Measurements from ENCODE around the gene SH3D21. TPM values are rescaled to one million over a fixed set of nuclear protein-coding genes. Genes with fewer than 3 reads are reported as not detected.

SH3D21 gene
- total and polyA plus RNA-seq, 10 of the 15 experiments (the other 5 are each of a cell fraction or from before 2014, with no cell fraction given): 0.06 to 5.9 (median 2.4) TPM

- in situ Hi-C loops (cut with MboI) (no loop called here), intact Hi-C loops (cut with micrococcal nuclease; ENCODE audit: unreplicated experiment) (no loop called here)
- no peak overlapping the region for H3K9ac ChIP-seq (ENCODE audit: control insufficient read depth, insufficient read depth, low read length)
- BruUV-seq (replicated peaks): TSS peak; percentile 43
- WGBS (ENCODE audit: insufficient coverage, insufficient replicate concordance, low lambda C conversion rate, missing lambda C conversion rate): 98% methylated on average over 2 of the region's 2 CpGs
- H3K4me3 ChIP-seq: no peak overlapping the region
- POLR2A ChIA-PET: interaction anchor here (0.6 to 1.2 kb wide), 2 partner anchors 9 to 46 kb away, joined by 3 to 4 read pairs; partner anchors contain the start of gene SH3D21
- RAD21 ChIA-PET (ENCODE audit: unreplicated experiment): interaction anchor here (0.7 kb wide), 1 partner anchor 141 kb away, joined by 3 read pairs; no protein-coding TSS in a partner anchor
- H4K20me1 ChIP-seq (ENCODE audit: control insufficient read depth, insufficient read depth): no peaks in the 10 kb centered on the region
- no peaks in the 10 kb centered on the region for H3K27me3 ChIP-seq (replicated peaks in 1 of 2; ENCODE audit: control insufficient read depth in 2 of 2, insufficient read depth in 2 of 2, low read length in 1 of 2)
- H3K27ac ChIP-seq (ENCODE audit: control insufficient read depth, insufficient read depth): no peak overlapping the region
- H3K36me3 ChIP-seq (ENCODE audit: control insufficient read depth in 2 of 2, insufficient read depth in 2 of 2, low read length in 1 of 2): peaks cover 23 to 36% of the 10 kb centered on the region in 2 experiments
- no peak overlapping the region for H3K4me2 ChIP-seq (ENCODE audit: control insufficient read depth, insufficient read depth)
- no peak for ATAC-seq
- H3K79me2 ChIP-seq (ENCODE audit: control insufficient read depth, insufficient read depth, low read length): no peaks in the 10 kb centered on the region
- H3K9me3 ChIP-seq (replicated peaks; ENCODE audit: control insufficient read depth, insufficient read depth, low read length): no peaks in the 10 kb centered on the region
- no peak for DNase-seq (ENCODE audit: low read depth, low spot score)
- CTCF ChIA-PET: no interaction called here
- H3K4me1 ChIP-seq (ENCODE audit: control insufficient read depth, insufficient read depth, low read length): no peaks in the 10 kb centered on the region
- SMC1A ChIA-PET (ENCODE audit: uncharacterized antibody, unreplicated experiment): interaction anchor here (1.2 kb wide), 1 partner anchor 10 kb away, joined by 3 read pairs; no protein-coding TSS in a partner anchor
- FAIRE-seq: no peak
- H2AFZ ChIP-seq (ENCODE audit: control insufficient read depth, low read depth, low read length): no peak overlapping the region
- TF ChIP-seq KAT2A (conservative IDR thresholded peaks at IDR 0.05; ENCODE audit: control insufficient read depth, low read depth, low read length) (no peak), CHD1 (IDR thresholded peaks at IDR 0.05; ENCODE audit: low read depth, low read length) (no peak), ATF2 (IDR thresholded peaks at IDR 0.05; ENCODE audit: low read length) (no peak), MEF2B (IDR thresholded peaks at IDR 0.05; ENCODE audit: partially characterized antibody, poor library complexity, severe bottlenecking) (no peak), MYB (IDR thresholded peaks at IDR 0.05; ENCODE audit: borderline replicate concordance, low read depth, low read length) (no peak), BHLHE40 (IDR thresholded peaks at IDR 0.05; ENCODE audit: borderline replicate concordance in 1 of 2, low read depth in 2 of 2, low read length in 1 of 2) (no peak), DPF2 (IDR thresholded peaks at IDR 0.05) (no peak), HSF1 (IDR thresholded peaks at IDR 0.05; ENCODE audit: low read depth, low read length) (no peak), SUZ12 (IDR thresholded peaks at IDR 0.05; ENCODE audit: unreplicated experiment) (no peak), SUPT20H (IDR thresholded peaks at IDR 0.05; ENCODE audit: borderline replicate concordance, control insufficient read depth, low read depth, low read length) (no peak), ZNF24 (IDR thresholded peaks at IDR 0.05) (no peak), WRNIP1 (IDR thresholded peaks at IDR 0.05; ENCODE audit: borderline replicate concordance, low read depth, low read length) (no peak), NR2F1 (conservative IDR thresholded peaks at IDR 0.05) (no peak), MLLT1 (IDR thresholded peaks at IDR 0.05) (no peak), KDM1A (IDR thresholded peaks at IDR 0.05; ENCODE audit: borderline replicate concordance) (no peak), ZBTB11 (CRISPR knock-in tag; IDR thresholded peaks at IDR 0.05) (no peak), RELA (IDR thresholded peaks at IDR 0.05; ENCODE audit: borderline replicate concordance, partially characterized antibody) (no peak), YBX1 (IDR thresholded peaks at IDR 0.05) (no peak)
Observed at GRCh38 chr1:36297062-36297461, 9.1 kb upstream of the SH3D21 start.
